ENCODE data around the gene QRICH1. TPM values are rescaled to one million over a fixed set of nuclear protein-coding genes. Genes with fewer than 3 reads are reported as not detected.

The QRICH1 gene
- total RNA-seq, 1 donor from 2014 or later = 147 TPM

GRCh38 chr3:49035281-49035680 lies 58.6 kb downstream of the QRICH1 start:
- intact Hi-C loops (cut with micrococcal nuclease) = no loop called here

- intact Hi-C loops (cut with micrococcal nuclease) = no loop called here
Observed at GRCh38 chr3:49034650-49035049, 59.2 kb downstream of the QRICH1 start.

- intact Hi-C loops (cut with micrococcal nuclease) = no loop called here
Observed at GRCh38 chr3:49032646-49033304, 61.1 kb downstream of the QRICH1 start.

- intact Hi-C loops (cut with micrococcal nuclease) = no loop called here
Observed at GRCh38 chr3:49030321-49030720, 63.5 kb downstream of the QRICH1 start.

GRCh38 chr3:49029563-49029884 lies 64.3 kb downstream of the QRICH1 start:
- intact Hi-C loops (cut with micrococcal nuclease) = loop anchor here (1.0 to 5.0 kb wide), 4 partner anchors 8 to 313 kb away; partner anchors contain the start of genes QARS1 and USP4

- intact Hi-C loops (cut with micrococcal nuclease) = loop anchor here (1.0 to 5.0 kb wide), 4 partner anchors 8 to 313 kb away; partner anchors contain the start of genes QARS1 and USP4
Observed at GRCh38 chr3:49028673-49029562, 65.0 kb downstream of the QRICH1 start, which contains the start of gene IMPDH2. TSS of gene IMPDH2 (minus strand) at chr3:49029398. CDS start at chr3:49029350, 48 bp downstream.

GRCh38 chr3:49028298-49028672 lies 65.6 kb downstream of the QRICH1 start:
- intact Hi-C loops (cut with micrococcal nuclease) = loop anchor here (2.0 to 5.0 kb wide), 3 partner anchors 65 to 314 kb away; partner anchors contain the start of genes QARS1 and USP4

GRCh38 chr3:49027634-49028033 lies 66.2 kb downstream of the QRICH1 start:
- intact Hi-C loops (cut with micrococcal nuclease) = loop anchor here (2.0 to 5.0 kb wide), 3 partner anchors 65 to 315 kb away; partner anchors contain the start of genes QARS1 and USP4

GRCh38 chr3:49026536-49026935 lies 67.3 kb downstream of the QRICH1 start:
- intact Hi-C loops (cut with micrococcal nuclease) = loop anchor here (5.0 kb wide), 1 partner anchor 316 kb away; the partner anchor contains the start of gene USP4

GRCh38 chr3:49025793-49026520 lies 67.9 kb downstream of the QRICH1 start:
- intact Hi-C loops (cut with micrococcal nuclease) = loop anchor here (5.0 kb wide), 1 partner anchor 316 kb away; the partner anchor contains the start of gene USP4

- intact Hi-C loops (cut with micrococcal nuclease) = loop anchor here (5.0 kb wide), 1 partner anchor 317 kb away; the partner anchor contains the start of gene USP4
Observed at GRCh38 chr3:49025005-49025792, 68.7 kb downstream of the QRICH1 start.

- intact Hi-C loops (cut with micrococcal nuclease) = no loop called here
Observed at GRCh38 chr3:49024449-49024848, 69.4 kb downstream of the QRICH1 start.

- intact Hi-C loops (cut with micrococcal nuclease) = no loop called here
Observed at GRCh38 chr3:49023775-49024174, 70.1 kb downstream of the QRICH1 start.

- intact Hi-C loops (cut with micrococcal nuclease) = no loop called here
Observed at GRCh38 chr3:49022688-49023171, 71.1 kb downstream of the QRICH1 start.

- intact Hi-C loops (cut with micrococcal nuclease) = loop anchor here (1.0 to 2.0 kb wide), 7 partner anchors 7 to 391 kb away; partner anchors contain the start of genes ARIH2, IMPDH2, IP6K2 and P4HTM
Observed at GRCh38 chr3:49021813-49022687, 71.8 kb downstream of the QRICH1 start, which contains the start of gene NDUFAF3. TSS of gene NDUFAF3 (plus strand) at chr3:49022121. CDS start at chr3:49022145, 24 bp downstream.

GRCh38 chr3:49021213-49021812 lies 72.6 kb downstream of the QRICH1 start:
- intact Hi-C loops (cut with micrococcal nuclease) = loop anchor here (1.0 to 2.0 kb wide), 7 partner anchors 8 to 391 kb away; partner anchors contain the start of genes ARIH2, IMPDH2, IP6K2 and P4HTM

- intact Hi-C loops (cut with micrococcal nuclease) = loop anchor here (1.0 to 2.0 kb wide), 7 partner anchors 9 to 392 kb away; partner anchors contain the start of genes ARIH2, IMPDH2, IP6K2 and P4HTM
Observed at GRCh38 chr3:49020330-49021212, 73.3 kb downstream of the QRICH1 start.
